ENCODE results near the gene NUF2.
A peak's percentile ranks its signal among the peaks of the same experiment; 100 is the strongest.

The NUF2 gene

DNA sequence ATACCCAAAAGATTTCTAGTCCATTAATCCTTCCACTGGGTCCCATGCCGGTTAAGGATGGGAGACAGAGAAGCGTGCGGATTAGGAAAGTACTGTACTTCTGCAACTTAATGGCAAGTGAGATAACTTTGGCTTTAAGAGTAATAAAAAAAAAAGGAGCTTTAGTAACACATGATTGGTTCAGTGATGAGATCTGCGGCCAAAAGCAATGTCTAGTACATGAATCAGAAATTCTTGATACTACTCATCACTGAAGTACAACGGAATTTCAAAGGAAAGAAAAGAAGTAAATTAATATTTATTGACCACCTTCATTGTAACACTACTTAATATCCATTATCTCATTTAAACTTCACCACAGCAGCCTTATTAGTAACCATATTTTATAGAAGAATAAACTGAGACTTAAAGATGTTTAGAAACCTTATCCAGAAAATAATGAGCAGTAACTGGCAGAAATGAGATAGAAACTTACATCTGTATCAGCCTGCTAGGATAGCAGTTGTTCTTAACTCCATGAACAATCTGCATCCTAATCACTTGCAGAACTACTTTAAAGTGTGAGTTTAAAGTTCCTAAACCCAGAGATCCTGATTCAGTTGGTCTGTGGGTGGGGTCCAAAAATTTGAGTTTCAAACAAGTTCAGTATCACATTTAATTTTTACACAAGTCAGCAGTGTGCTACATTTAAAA lies 14.1 kb upstream of the NUF2 start:
- TF ChIP-seq FOXM1 (IDR thresholded peaks at IDR 0.05; ENCODE audit: borderline replicate concordance, low read depth), result no peak
- no peak for TF ChIP-seq TCF12 (IDR thresholded peaks at IDR 0.05; ENCODE audit: low read depth)
- no peak for TF ChIP-seq NFIC (IDR thresholded peaks at IDR 0.05)
- TF ChIP-seq CEBPB (IDR thresholded peaks at IDR 0.05), result no peak
- TF ChIP-seq, protein P1, sequence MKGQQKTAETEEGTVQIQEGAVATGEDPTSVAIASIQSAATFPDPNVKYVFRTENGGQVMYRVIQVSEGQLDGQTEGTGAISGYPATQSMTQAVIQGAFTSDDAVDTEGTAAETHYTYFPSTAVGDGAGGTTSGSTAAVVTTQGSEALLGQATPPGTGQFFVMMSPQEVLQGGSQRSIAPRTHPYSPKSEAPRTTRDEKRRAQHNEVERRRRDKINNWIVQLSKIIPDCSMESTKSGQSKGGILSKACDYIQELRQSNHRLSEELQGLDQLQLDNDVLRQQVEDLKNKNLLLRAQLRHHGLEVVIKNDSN (IDR thresholded peaks at IDR 0.05), result no peak
- TF ChIP-seq, protein P2, sequence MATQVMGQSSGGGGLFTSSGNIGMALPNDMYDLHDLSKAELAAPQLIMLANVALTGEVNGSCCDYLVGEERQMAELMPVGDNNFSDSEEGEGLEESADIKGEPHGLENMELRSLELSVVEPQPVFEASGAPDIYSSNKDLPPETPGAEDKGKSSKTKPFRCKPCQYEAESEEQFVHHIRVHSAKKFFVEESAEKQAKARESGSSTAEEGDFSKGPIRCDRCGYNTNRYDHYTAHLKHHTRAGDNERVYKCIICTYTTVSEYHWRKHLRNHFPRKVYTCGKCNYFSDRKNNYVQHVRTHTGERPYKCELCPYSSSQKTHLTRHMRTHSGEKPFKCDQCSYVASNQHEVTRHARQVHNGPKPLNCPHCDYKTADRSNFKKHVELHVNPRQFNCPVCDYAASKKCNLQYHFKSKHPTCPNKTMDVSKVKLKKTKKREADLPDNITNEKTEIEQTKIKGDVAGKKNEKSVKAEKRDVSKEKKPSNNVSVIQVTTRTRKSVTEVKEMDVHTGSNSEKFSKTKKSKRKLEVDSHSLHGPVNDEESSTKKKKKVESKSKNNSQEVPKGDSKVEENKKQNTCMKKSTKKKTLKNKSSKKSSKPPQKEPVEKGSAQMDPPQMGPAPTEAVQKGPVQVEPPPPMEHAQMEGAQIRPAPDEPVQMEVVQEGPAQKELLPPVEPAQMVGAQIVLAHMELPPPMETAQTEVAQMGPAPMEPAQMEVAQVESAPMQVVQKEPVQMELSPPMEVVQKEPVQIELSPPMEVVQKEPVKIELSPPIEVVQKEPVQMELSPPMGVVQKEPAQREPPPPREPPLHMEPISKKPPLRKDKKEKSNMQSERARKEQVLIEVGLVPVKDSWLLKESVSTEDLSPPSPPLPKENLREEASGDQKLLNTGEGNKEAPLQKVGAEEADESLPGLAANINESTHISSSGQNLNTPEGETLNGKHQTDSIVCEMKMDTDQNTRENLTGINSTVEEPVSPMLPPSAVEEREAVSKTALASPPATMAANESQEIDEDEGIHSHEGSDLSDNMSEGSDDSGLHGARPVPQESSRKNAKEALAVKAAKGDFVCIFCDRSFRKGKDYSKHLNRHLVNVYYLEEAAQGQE (IDR thresholded peaks at IDR 0.05; ENCODE audit: low read depth), result no peak
- TF ChIP-seq EP300 (IDR thresholded peaks at IDR 0.05; ENCODE audit: borderline replicate concordance), result no peak
- no peak for TF ChIP-seq RAD21 (IDR thresholded peaks at IDR 0.05; ENCODE audit: low read depth)
- TF ChIP-seq TEAD4 (IDR thresholded peaks at IDR 0.05), result no peak
- no peak for TF ChIP-seq TAF1 (IDR thresholded peaks at IDR 0.05; ENCODE audit: low read depth)
- TF ChIP-seq CREB1 (IDR thresholded peaks at IDR 0.05; ENCODE audit: low read depth), result no peak
- TF ChIP-seq ZBTB7A (IDR thresholded peaks at IDR 0.05; ENCODE audit: low read depth), result no peak
- TF ChIP-seq, protein P3, sequence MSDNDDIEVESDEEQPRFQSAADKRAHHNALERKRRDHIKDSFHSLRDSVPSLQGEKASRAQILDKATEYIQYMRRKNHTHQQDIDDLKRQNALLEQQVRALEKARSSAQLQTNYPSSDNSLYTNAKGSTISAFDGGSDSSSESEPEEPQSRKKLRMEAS (IDR thresholded peaks at IDR 0.05), result no peak
- no peak for TF ChIP-seq YY1 (IDR thresholded peaks at IDR 0.05; ENCODE audit: low read depth)

DNA sequence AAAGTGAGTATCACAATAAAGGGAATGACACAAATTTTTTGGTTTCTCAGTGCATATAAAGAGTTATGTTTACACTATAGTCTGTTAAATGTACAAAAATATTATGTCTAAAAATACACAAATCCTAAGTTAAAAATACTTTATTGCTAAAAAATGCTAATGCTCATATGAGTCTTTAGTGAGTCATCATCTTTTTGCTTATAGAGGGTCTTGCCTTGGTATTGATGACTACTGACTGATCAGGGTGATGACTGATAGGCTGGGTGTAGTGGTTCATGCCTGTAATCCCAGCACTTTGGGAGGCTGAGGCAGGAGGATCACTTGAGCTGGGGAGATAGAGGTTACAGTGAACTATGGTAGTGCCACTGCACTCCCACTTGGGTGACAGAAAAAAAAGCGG lies 12.9 kb upstream of the NUF2 start:
- TF ChIP-seq NFIC (IDR thresholded peaks at IDR 0.05) (no peak), EP300 (IDR thresholded peaks at IDR 0.05; ENCODE audit: borderline replicate concordance) (no peak), FOXM1 (IDR thresholded peaks at IDR 0.05; ENCODE audit: borderline replicate concordance, low read depth) (no peak), CREB1 (IDR thresholded peaks at IDR 0.05; ENCODE audit: low read depth) (no peak)

DNA sequence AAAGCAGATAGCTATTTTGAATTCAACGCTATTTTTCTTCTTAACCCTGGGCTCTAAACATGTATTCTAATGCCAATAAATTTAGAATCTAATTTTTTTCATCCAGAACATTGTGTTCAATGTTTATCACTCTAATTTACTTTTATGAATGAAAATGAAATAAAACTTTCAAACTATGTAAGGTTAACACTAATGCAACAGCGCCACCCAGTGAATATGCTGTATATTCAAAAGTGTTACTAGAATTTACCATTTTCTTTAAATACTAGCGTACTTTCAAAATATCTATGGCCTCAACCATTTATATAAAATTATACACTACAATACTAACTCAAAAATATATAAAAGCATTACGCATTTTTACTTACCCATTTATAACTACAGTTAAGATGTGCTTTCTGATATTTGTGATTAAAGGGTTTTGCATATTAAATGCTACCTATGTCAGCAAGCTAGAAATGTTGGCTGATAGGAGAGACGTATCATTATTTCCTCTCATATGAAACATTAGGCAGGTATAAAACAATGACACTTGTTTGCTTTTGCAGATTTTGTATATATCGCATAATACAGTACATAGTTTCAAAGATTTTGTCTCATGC lies 5.9 kb upstream of the NUF2 start:
- TF ChIP-seq, protein P1 (IDR thresholded peaks at IDR 0.05), result no peak
- TF ChIP-seq EGR1 (IDR thresholded peaks at IDR 0.05), result no peak
- TF ChIP-seq, protein P2 (IDR thresholded peaks at IDR 0.05; ENCODE audit: low read depth), result no peak
- TF ChIP-seq TAF1 (IDR thresholded peaks at IDR 0.05; ENCODE audit: low read depth), result no peak
- TF ChIP-seq RAD21 (IDR thresholded peaks at IDR 0.05; ENCODE audit: low read depth), result peak; percentile 74
- no peak for TF ChIP-seq CEBPB (IDR thresholded peaks at IDR 0.05)
- TF ChIP-seq, protein P3 (IDR thresholded peaks at IDR 0.05), result no peak
- TF ChIP-seq CREB1 (IDR thresholded peaks at IDR 0.05; ENCODE audit: low read depth), result no peak

DNA sequence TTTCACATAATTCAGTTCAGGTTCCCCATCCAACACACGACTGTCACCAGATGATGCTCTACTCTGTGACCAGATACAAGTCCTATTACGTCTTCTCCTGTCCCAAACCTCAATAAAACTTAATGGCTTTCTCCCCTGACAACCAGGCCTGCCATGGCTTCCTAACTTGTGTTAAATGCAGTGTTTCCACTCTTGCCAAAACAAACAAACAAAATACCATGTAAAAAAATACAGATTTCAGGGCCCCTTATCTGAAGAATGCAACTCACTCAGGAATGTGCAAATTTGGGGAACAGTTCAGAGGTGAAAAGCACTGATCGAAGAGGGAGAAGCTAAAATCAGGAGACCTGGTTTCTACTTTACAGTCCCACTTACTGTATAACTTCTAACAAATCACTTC lies 863 bp upstream of the NUF2 start:
- TF ChIP-seq, protein P2 (IDR thresholded peaks at IDR 0.05; ENCODE audit: low read depth), result no peak
- TF ChIP-seq CEBPB (IDR thresholded peaks at IDR 0.05), result no peak
- no peak for TF ChIP-seq TCF12 (IDR thresholded peaks at IDR 0.05; ENCODE audit: low read depth)
- TF ChIP-seq, protein P1 (IDR thresholded peaks at IDR 0.05), result no peak
- no peak for TF ChIP-seq RAD21 (IDR thresholded peaks at IDR 0.05; ENCODE audit: low read depth)
- TF ChIP-seq NFIC (IDR thresholded peaks at IDR 0.05), result no peak
- TF ChIP-seq TAF1 (IDR thresholded peaks at IDR 0.05; ENCODE audit: low read depth), result no peak
- no peak for TF ChIP-seq CREB1 (IDR thresholded peaks at IDR 0.05; ENCODE audit: low read depth)
- no peak for TF ChIP-seq ZBTB7A (IDR thresholded peaks at IDR 0.05; ENCODE audit: low read depth)
- TF ChIP-seq TEAD4 (IDR thresholded peaks at IDR 0.05), result no peak
- no peak for TF ChIP-seq EGR1 (IDR thresholded peaks at IDR 0.05)
- no peak for TF ChIP-seq YY1 (IDR thresholded peaks at IDR 0.05; ENCODE audit: low read depth)
- TF ChIP-seq FOXM1 (IDR thresholded peaks at IDR 0.05; ENCODE audit: borderline replicate concordance, low read depth), result no peak
